Ishikawa (cell line): Measurements from ENCODE around the gene ACSM3.

ENCODE experiments used
- CEBPB ChIP-seq: IDR thresholded peaks from 2 replicates; pipeline ENCODE4 v1.6.1; 2012
- CREB1 ChIP-seq: IDR thresholded peaks from 2 replicates; pipeline ENCODE4 v1.6.1; 2012; ENCODE audit warnings: low read depth
- EGR1 ChIP-seq: IDR thresholded peaks from 2 replicates; pipeline ENCODE4 v1.6.1; 2012
- FOXM1 ChIP-seq: IDR thresholded peaks from 2 replicates; pipeline ENCODE4 v1.6.1; 2012; ENCODE audit warnings: low read depth, borderline replicate concordance
- MAX ChIP-seq: IDR thresholded peaks from 2 replicates; pipeline ENCODE4 v1.6.1; 2012
- NFIC ChIP-seq: IDR thresholded peaks from 2 replicates; pipeline ENCODE4 v1.6.1; 2012
- RAD21 ChIP-seq: IDR thresholded peaks from 2 replicates; pipeline ENCODE4 v1.6.1; 2012; ENCODE audit warnings: low read depth
- REST ChIP-seq: IDR thresholded peaks from 2 replicates; pipeline ENCODE4 v1.6.1; 2012; ENCODE audit warnings: low read depth, mild to moderate bottlenecking
- TAF1 ChIP-seq: IDR thresholded peaks from 2 replicates; pipeline ENCODE4 v1.6.1; 2012; ENCODE audit warnings: low read depth, mild to moderate bottlenecking
- TCF12 ChIP-seq: IDR thresholded peaks from 2 replicates; pipeline ENCODE4 v1.6.1; 2012; ENCODE audit warnings: low read depth
- TEAD4 ChIP-seq: IDR thresholded peaks from 2 replicates; pipeline ENCODE4 v1.6.1; 2012
- YY1 ChIP-seq: IDR thresholded peaks from 2 replicates; pipeline ENCODE4 v1.6.1; 2012; ENCODE audit warnings: low read depth

GRCh38 chr16:20838240-20838639, 74.4 kb downstream of the ACSM3 start:
- TF ChIP-seq CREB1 (no peak), TAF1 (no peak), REST (no peak), YY1 (no peak), EGR1 (no peak), MAX (no peak), TCF12 (no peak), TEAD4 (no peak), NFIC (no peak), CEBPB (no peak), RAD21 (no peak), FOXM1 (no peak)
